GM12874 (cell line): ENCODE measurements around the gene CAD.

ENCODE experiments used
- CTCF ChIP-seq: IDR thresholded peaks from 2 replicates; pipeline ENCODE4 v1.5.1; 2011; ENCODE audit warnings: low read depth, mild to moderate bottlenecking, control low read depth, low read length, moderate library complexity; ENCODE audit not compliant: insufficient read depth

Gene CAD

DNA sequence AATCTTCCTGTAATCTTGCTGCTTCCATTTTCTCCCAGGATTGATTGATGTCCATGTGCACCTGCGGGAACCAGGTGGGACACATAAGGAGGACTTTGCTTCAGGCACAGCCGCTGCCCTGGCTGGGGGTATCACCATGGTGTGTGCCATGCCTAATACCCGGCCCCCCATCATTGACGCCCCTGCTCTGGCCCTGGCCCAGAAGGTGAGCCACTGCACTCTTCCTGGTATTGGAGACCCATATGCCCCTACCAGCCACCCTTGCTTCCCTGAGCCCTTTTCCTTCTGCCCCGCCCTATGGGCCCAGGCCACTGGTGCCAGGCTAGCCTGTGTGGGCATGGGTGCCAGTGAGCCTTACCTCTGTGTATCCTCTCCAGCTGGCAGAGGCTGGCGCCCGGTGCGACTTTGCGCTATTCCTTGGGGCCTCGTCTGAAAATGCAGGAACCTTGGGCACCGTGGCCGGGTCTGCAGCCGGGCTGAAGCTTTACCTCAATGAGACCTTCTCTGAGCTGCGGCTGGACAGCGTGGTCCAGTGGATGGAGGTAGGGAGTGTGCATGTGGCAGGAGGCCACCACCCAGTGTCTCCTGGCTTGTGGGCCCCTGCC, 20.3 kb downstream of the CAD start:
- no peak for TF ChIP-seq CTCF

- TF ChIP-seq CTCF, result no peak
Observed at GRCh38 chr2:27238976-27239375, 21.8 kb downstream of the CAD start.

GRCh38 chr2:27240406-27240805, 23.2 kb downstream of the CAD start:
- TF ChIP-seq CTCF, result no peak

DNA sequence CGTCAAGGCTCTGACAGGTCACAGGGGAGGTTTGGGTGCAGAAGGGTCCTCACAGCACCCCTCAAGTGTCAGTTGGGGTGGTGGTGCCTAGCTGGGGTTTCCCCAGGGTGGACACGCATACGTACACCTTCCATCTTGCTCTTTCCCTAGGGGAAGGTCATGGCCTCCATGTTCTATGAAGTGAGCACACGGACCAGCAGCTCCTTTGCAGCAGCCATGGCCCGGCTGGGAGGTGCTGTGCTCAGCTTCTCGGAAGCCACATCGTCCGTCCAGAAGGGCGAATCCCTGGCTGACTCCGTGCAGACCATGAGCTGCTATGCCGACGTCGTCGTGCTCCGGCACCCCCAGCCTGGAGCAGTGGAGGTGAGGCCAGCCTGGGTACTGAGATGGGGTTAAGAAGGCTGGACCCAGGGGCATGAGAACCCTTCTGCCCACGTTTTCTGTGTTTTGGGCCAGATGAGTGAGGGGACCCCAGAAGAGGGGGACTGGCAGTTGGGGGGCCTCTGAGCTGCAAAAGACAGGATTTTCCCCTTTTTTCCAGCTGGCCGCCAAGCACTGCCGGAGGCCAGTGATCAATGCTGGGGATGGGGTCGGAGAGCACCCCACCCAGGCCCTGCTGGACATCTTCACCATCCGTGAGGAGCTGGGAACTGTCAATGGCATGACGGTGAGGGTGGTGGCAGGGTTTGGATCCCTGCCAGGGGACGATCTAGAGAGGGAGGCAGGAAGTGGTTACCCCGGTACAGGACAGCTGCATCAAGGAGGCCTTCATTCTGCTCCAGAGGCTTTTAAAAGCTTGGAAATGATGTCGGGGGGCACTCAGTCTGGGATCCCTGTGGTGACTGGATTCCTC, 24.8 kb downstream of the CAD start:
- TF ChIP-seq CTCF, result no peak

- no peak for TF ChIP-seq CTCF
Observed at GRCh38 chr2:27242614-27242951, 25.4 kb downstream of the CAD start.

GRCh38 chr2:27243391-27244130, 26.4 kb downstream of the CAD start:
- TF ChIP-seq CTCF, result no peak

- TF ChIP-seq CTCF, result no peak
Observed at GRCh38 chr2:27245116-27245515, 27.9 kb downstream of the CAD start.
